Mesenchymal stem cell (in vitro differentiated cells and primary cell): ENCODE data around the gene ZNF215.
"Not testable (repeated sequence)": the region's sequence is repeated elsewhere in the genome, so short reads cannot be mapped to it uniquely, and the experiment has no call there.

Source experiments
- DNase-seq: peaks from one replicate; pipeline ENCODE4 v3.0.0-alpha.2; 2013
- H2AFZ ChIP-seq: one replicate; pipeline ENCODE4 v1.6.1; 2013; ENCODE audit warnings: low read depth, mild to moderate bottlenecking, control low read depth, inconsistent platforms, low read length, moderate library complexity
- H2AK5ac ChIP-seq: 2 replicates; pipeline ENCODE4 v1.6.1; 2013; ENCODE audit warnings: low read length, moderate library complexity, mild to moderate bottlenecking, inconsistent platforms; ENCODE audit not compliant: severe bottlenecking
- H2BK120ac ChIP-seq: one replicate; pipeline ENCODE4 v1.6.1; 2013; ENCODE audit warnings: low read depth, mild to moderate bottlenecking, inconsistent platforms, low read length, moderate library complexity
- H2BK12ac ChIP-seq, 2 experiments: one replicate each; pipeline ENCODE4 v1.6.1; 2013; ENCODE audit warnings: inconsistent platforms in 2 of 2, low read length in 2 of 2, mild to moderate bottlenecking in 2 of 2, moderate library complexity in 2 of 2, control low read depth in 1 of 2
- H2BK15ac ChIP-seq: one replicate; pipeline ENCODE4 v1.6.1; 2013; ENCODE audit warnings: mild to moderate bottlenecking, low read depth, inconsistent platforms; ENCODE audit not compliant: poor library complexity, severe bottlenecking
- H2BK5ac ChIP-seq: 2 replicates; pipeline ENCODE4 v1.6.1; 2013; ENCODE audit warnings: low read depth, mild to moderate bottlenecking, low read length, control low read depth, inconsistent platforms; ENCODE audit not compliant: poor library complexity, severe bottlenecking
- H3K14ac ChIP-seq, 2 experiments: one replicate each; pipeline ENCODE4 v1.6.1; 2013; ENCODE audit warnings: inconsistent platforms in 2 of 2, low read length in 2 of 2, control low read depth in 1 of 2, mild to moderate bottlenecking in 1 of 2, moderate library complexity in 1 of 2
- H3K18ac ChIP-seq, 2 experiments: one replicate each; pipeline ENCODE4 v1.6.1; 2013; ENCODE audit warnings: inconsistent platforms in 2 of 2, low read length in 2 of 2, control low read depth in 1 of 2, low read depth in 1 of 2, mild to moderate bottlenecking in 1 of 2
- H3K23ac ChIP-seq, 2 experiments: one replicate each; pipeline ENCODE4 v1.6.1; 2013; ENCODE audit warnings: inconsistent platforms in 2 of 2, low read length in 2 of 2, mild to moderate bottlenecking in 2 of 2, moderate library complexity in 2 of 2, control low read depth in 1 of 2
- H3K27ac ChIP-seq: 2 replicates; pipeline ENCODE4 v1.5.1; 2013; ENCODE audit warnings: mild to moderate bottlenecking, moderate library complexity, low read length, control low read depth, inconsistent platforms; ENCODE audit not compliant: poor library complexity, severe bottlenecking
- H3K27me3 ChIP-seq, 2 experiments: 2 replicates each; pipeline versions ENCODE4 v1.6.1 to v1.7.0; 2013; ENCODE audit warnings: low read length in 2 of 2, mild to moderate bottlenecking in 2 of 2, moderate library complexity in 2 of 2, control low read depth in 1 of 2, inconsistent platforms in 1 of 2; ENCODE audit not compliant: control insufficient read depth in 1 of 2, insufficient read depth in 1 of 2
- H3K36me3 ChIP-seq, 2 experiments: 2 replicates each; pipeline versions ENCODE4 v1.6.1 to v1.7.0; 2013; ENCODE audit warnings: low read length in 2 of 2, control low read depth in 1 of 2, inconsistent platforms in 1 of 2, low read depth in 1 of 2, mild to moderate bottlenecking in 1 of 2; ENCODE audit not compliant: insufficient read depth in 2 of 2, control insufficient read depth in 1 of 2
- H3K4ac ChIP-seq, 2 experiments: one replicate each; pipeline ENCODE4 v1.6.1; 2013; ENCODE audit warnings: inconsistent platforms in 2 of 2, low read length in 2 of 2, mild to moderate bottlenecking in 2 of 2, moderate library complexity in 2 of 2, control low read depth in 1 of 2, low read depth in 1 of 2
- H3K4me1 ChIP-seq: 2 replicates; pipeline ENCODE4 v1.6.1; 2013; ENCODE audit warnings: low read depth, low read length, control low read depth; ENCODE audit not compliant: control insufficient read depth, insufficient read depth
- H3K4me2 ChIP-seq: 2 replicates; pipeline ENCODE4 v1.6.1; 2013; ENCODE audit warnings: low read length, mild to moderate bottlenecking, inconsistent platforms; ENCODE audit not compliant: poor library complexity, severe bottlenecking
- H3K4me3 ChIP-seq, 2 experiments: 2 replicates each; pipeline versions ENCODE4 v1.5.1 to v1.7.0; 2013; ENCODE audit warnings: low read length in 2 of 2, mild to moderate bottlenecking in 2 of 2, control low read depth in 1 of 2, low read depth in 1 of 2; ENCODE audit not compliant: insufficient read depth in 1 of 2
- H3K79me1 ChIP-seq: replicated peaks from 2 replicates; pipeline ENCODE4 v1.6.1; 2013; ENCODE audit warnings: mild to moderate bottlenecking, control low read depth, low read length, inconsistent platforms; ENCODE audit not compliant: poor library complexity, severe bottlenecking
- H3K9ac ChIP-seq: 2 replicates; pipeline ENCODE4 v1.7.0; 2013; ENCODE audit warnings: mild to moderate bottlenecking, low read length, moderate library complexity
- H3K9me3 ChIP-seq: 2 replicates; pipeline ENCODE4 v1.7.0; 2013; ENCODE audit warnings: mild to moderate bottlenecking, low read length; ENCODE audit not compliant: control insufficient read depth
- H4K8ac ChIP-seq: one replicate; pipeline ENCODE4 v1.6.1; 2013; ENCODE audit warnings: inconsistent platforms, mild to moderate bottlenecking, low read length, moderate library complexity
- H4K91ac ChIP-seq: one replicate; pipeline ENCODE4 v1.6.1; 2013; ENCODE audit warnings: mild to moderate bottlenecking, low read length, inconsistent platforms
- WGBS: methylation state at CpG from one replicate; pipeline ENCODE4 v1.1.7; 2013; ENCODE audit warnings: mixed read lengths; 5-methylcytosine and 5-hydroxymethylcytosine counted together

ZNF215 gene

GRCh38 chr11:6895010-6895409 is 31.2 kb upstream of the ZNF215 start:
- H3K36me3 ChIP-seq, result no peaks in the 10 kb centered on the region
- no peak overlapping the region for H2BK15ac ChIP-seq
- H4K8ac ChIP-seq, result no peak overlapping the region
- no peaks in the 10 kb centered on the region for H3K9me3 ChIP-seq
- no peak overlapping the region for H2AK5ac ChIP-seq
- no peaks in the 10 kb centered on the region for H3K27me3 ChIP-seq
- H3K79me1 ChIP-seq, result no peaks in the 10 kb centered on the region
- H3K9ac ChIP-seq, result no peak overlapping the region
- H4K91ac ChIP-seq, result no peak overlapping the region
- H3K4me3 ChIP-seq, result no peak overlapping the region
- H3K4ac ChIP-seq, result no peak overlapping the region
- DNase-seq, result no peak
- no peak overlapping the region for H2BK5ac ChIP-seq
- no peak overlapping the region for H2BK120ac ChIP-seq
- H2AFZ ChIP-seq, result no peak overlapping the region
- H3K4me1 ChIP-seq, result no peaks in the 10 kb centered on the region
- no peak overlapping the region for H3K4me2 ChIP-seq
- no peak overlapping the region for H2BK12ac ChIP-seq
- no peak overlapping the region for H3K14ac ChIP-seq
- no peak overlapping the region for H3K18ac ChIP-seq
- no peak overlapping the region for H3K27ac ChIP-seq
- no peak overlapping the region for H3K23ac ChIP-seq

GRCh38 chr11:6898911-6899310 is 27.3 kb upstream of the ZNF215 start:
- no peak for DNase-seq
- Histone ChIP-seq H2BK12ac (no peak overlapping the region), H3K14ac (no peak overlapping the region), H3K4me2 (no peak overlapping the region), H3K23ac (no peak overlapping the region), H3K4me1 (no peaks in the 10 kb centered on the region), H2AFZ (no peak overlapping the region), H3K4ac (no peak overlapping the region), H3K4me3 (no peak overlapping the region), H3K36me3 (no peaks in the 10 kb centered on the region), H2BK5ac (no peak overlapping the region), H4K8ac (no peak overlapping the region), H3K18ac (no peak overlapping the region), H3K27ac (no peak overlapping the region), H2AK5ac (no peak overlapping the region), H3K9me3 (no peaks in the 10 kb centered on the region), H3K9ac (no peak overlapping the region), H3K27me3 (no peaks in the 10 kb centered on the region), H3K79me1 (no peaks in the 10 kb centered on the region), H4K91ac (no peak overlapping the region), H2BK15ac (no peak overlapping the region), H2BK120ac (no peak overlapping the region)
- WGBS, result 86% methylated on average over 1 of the region's 1 CpG

- H4K8ac ChIP-seq, result no peak overlapping the region
- no peaks in the 10 kb centered on the region for H3K9me3 ChIP-seq
- H3K27ac ChIP-seq, result no peak overlapping the region
- no peaks in the 10 kb centered on the region for H3K4me1 ChIP-seq
- WGBS, result 71% methylated on average over 2 of the region's 2 CpGs
- H3K23ac ChIP-seq, result no peak overlapping the region
- no peak overlapping the region for H3K4me3 ChIP-seq
- H3K27me3 ChIP-seq, result no peaks in the 10 kb centered on the region
- H2BK15ac ChIP-seq, result no peak overlapping the region
- no peak for DNase-seq
- H2BK120ac ChIP-seq, result no peak overlapping the region
- no peak overlapping the region for H2BK5ac ChIP-seq
- H3K9ac ChIP-seq, result no peak overlapping the region
- H3K4me2 ChIP-seq, result no peak overlapping the region
- no peak overlapping the region for H2AK5ac ChIP-seq
- no peak overlapping the region for H4K91ac ChIP-seq
- no peak overlapping the region for H2BK12ac ChIP-seq
- H3K18ac ChIP-seq, result no peak overlapping the region
- H2AFZ ChIP-seq, result no peak overlapping the region
- H3K36me3 ChIP-seq, result no peaks in the 10 kb centered on the region
- H3K14ac ChIP-seq, result no peak overlapping the region
- H3K79me1 ChIP-seq, result no peaks in the 10 kb centered on the region
- H3K4ac ChIP-seq, result no peak overlapping the region
Observed at GRCh38 chr11:6900327-6900999, 25.8 kb upstream of the ZNF215 start.

- H2BK120ac ChIP-seq, H3K4me3 ChIP-seq, H3K4ac ChIP-seq, H4K91ac ChIP-seq, H2BK15ac ChIP-seq, H3K9ac ChIP-seq, H4K8ac ChIP-seq, H3K79me1 ChIP-seq, DNase-seq, H3K4me2 ChIP-seq, H3K27me3 ChIP-seq, H3K4me1 ChIP-seq, H3K9me3 ChIP-seq, H2BK5ac ChIP-seq, H3K14ac ChIP-seq, H3K36me3 ChIP-seq, H2AFZ ChIP-seq, H3K23ac ChIP-seq, H3K27ac ChIP-seq, H2AK5ac ChIP-seq, H3K18ac ChIP-seq, H2BK12ac ChIP-seq: not testable (repeated sequence)
- WGBS, result 84% methylated on average over 13 of the region's 13 CpGs
Observed at GRCh38 chr11:6904804-6905203, 21.4 kb upstream of the ZNF215 start.
